Caco-2 (cell line): Measurements from ENCODE around the gene IRF7. TPM values are rescaled to one million over a fixed set of nuclear protein-coding genes. Genes with fewer than 3 reads are reported as not detected.

ENCODE experiments used
- BruUV-seq: library from RNA; stranded (reverse); fragments of 400-500 nt; replicated peaks from 2 replicates; lab custom pipeline; 2021; lab: Mats Ljungman, UMichigan
- CTCF ChIA-PET: fragments of 300-600 bp; sonication (Branson Sonifier 250); formaldehyde crosslinking; loops from one replicate; lab custom pipeline; 2022; ENCODE audit warnings: antibody characterized with exemption; lab: Charles Lee
- POLR2A ChIA-PET: fragments of 300-600 bp; sonication (Branson Sonifier 250); formaldehyde crosslinking; loops from one replicate; lab custom pipeline; 2022; ENCODE audit warnings: antibody characterized with exemption; lab: Charles Lee
- DNase-seq, 2 experiments: peaks; one replicate each; pipeline versions ENCODE4 v3.0.0 to v3.0.0-alpha.2; 2020 to 2022
- H3K27me3 ChIP-seq: replicated peaks from 2 replicates; pipeline ENCODE4 v1.6.0; 2011; ENCODE audit warnings: low read length; ENCODE audit not compliant: control insufficient read depth, insufficient read depth
- H3K36me3 ChIP-seq: 2 replicates; pipeline ENCODE4 v1.5.1; 2011; ENCODE audit warnings: low read length; ENCODE audit not compliant: control insufficient read depth, insufficient read depth
- H3K4me1 ChIP-seq: fragments of 250-450 bp; sonication (Bioruptor Pico); 2 replicates; pipeline ENCODE4 v1.5.1; 2020; ENCODE audit warnings: mild to moderate bottlenecking
- H3K4me3 ChIP-seq: 2 replicates; pipeline ENCODE4 v1.5.1; 2011; ENCODE audit warnings: low read depth, mild to moderate bottlenecking, control low read depth, low read length
- H3K9me3 ChIP-seq: fragments of 250-450 bp; sonication (Bioruptor Pico); 2 replicates; pipeline ENCODE4 v1.5.1; 2020; ENCODE audit warnings: mild to moderate bottlenecking, moderate library complexity
- H3K27ac Mint-ChIP-seq: one replicate; pipeline ENCODE4 v1.8.0; 2022; ENCODE audit warnings: mixed read lengths; ENCODE audit not compliant: unreplicated experiment
- H3K27me3 Mint-ChIP-seq: one replicate; pipeline ENCODE4 v1.8.0; 2022; ENCODE audit warnings: mixed read lengths; ENCODE audit not compliant: insufficient read depth, unreplicated experiment
- H3K36me3 Mint-ChIP-seq: one replicate; pipeline ENCODE4 v1.8.0; 2022; ENCODE audit warnings: mild to moderate bottlenecking, mixed read lengths; ENCODE audit not compliant: insufficient read depth, unreplicated experiment
- H3K4me1 Mint-ChIP-seq: one replicate; pipeline ENCODE4 v1.8.0; 2022; ENCODE audit warnings: low read depth, mixed read lengths; ENCODE audit not compliant: unreplicated experiment
- H3K4me3 Mint-ChIP-seq: one replicate; pipeline ENCODE4 v1.8.0; 2022; ENCODE audit warnings: mild to moderate bottlenecking, moderate library complexity, mixed read lengths; ENCODE audit not compliant: unreplicated experiment
- H3K9me3 Mint-ChIP-seq: one replicate; pipeline ENCODE4 v1.8.0; 2022; ENCODE audit warnings: mixed read lengths; ENCODE audit not compliant: unreplicated experiment
- CTCF ChIP-seq, 2 experiments: fragments of 200-600 bp in 1 of 2; IDR thresholded peaks; 1 replicate in 1 of 2; 2 replicates in 1 of 2; pipeline versions ENCODE4 v1.5.1 to v1.8.0; 2011 to 2022; ENCODE audit warnings: antibody characterized with exemption in 1 of 2, control low read depth in 1 of 2, inconsistent platforms in 1 of 2, low read depth in 1 of 2, low read length in 1 of 2, mild to moderate bottlenecking in 1 of 2, moderate library complexity in 1 of 2; ENCODE audit not compliant: insufficient read depth in 1 of 2, severe bottlenecking in 1 of 2, unreplicated experiment in 1 of 2
- intact Hi-C: fragments of 100-400 bp; cut with micrococcal nuclease; formaldehyde crosslinking; loops from one replicate; pipeline ENCODE4 v1.10.0; 2022; ENCODE audit not compliant: unreplicated experiment
- total RNA-seq: library from RNA; stranded (reverse); gene quantifications from 2 replicates; pipeline ENCODE4 v1.2.3, GENCODE V29; 2022

IRF7 gene
- total RNA-seq, 1 experiment from 2014 or later: 27.2 TPM

GRCh38 chr11:586376-587316 is 29.1 kb downstream of the IRF7 start:
- BruUV-seq: no TSS peak
- no peak for TF ChIP-seq CTCF (IDR thresholded peaks at IDR 0.05; ENCODE audit: insufficient read depth in 1 of 2, low read depth in 1 of 2, low read length in 1 of 2, severe bottlenecking in 1 of 2, unreplicated experiment in 1 of 2)
- Mint-ChIP-seq H3K4me3 (no peak overlapping the region), H3K9me3 (no peaks in the 10 kb centered on the region), H3K4me1 (peaks cover 29% of the 10 kb centered on the region), H3K36me3 (peaks cover 88% of the 10 kb centered on the region), H3K27me3 (no peaks in the 10 kb centered on the region), H3K27ac (peak overlapping the region; percentile 82)
- no peak overlapping the region for H3K4me3 ChIP-seq
- ChIA-PET POLR2A (interaction anchor here (0.6 to 0.7 kb wide), 2 partner anchors 9 to 232 kb away, joined by 4 to 8 read pairs; partner anchors contain the start of gene PNPLA2), CTCF (no interaction called here)
- no peaks in the 10 kb centered on the region for H3K27me3 ChIP-seq
- no peak for DNase-seq
- intact Hi-C loops: no loop called here
- H3K4me1 ChIP-seq: peaks cover 25% of the 10 kb centered on the region
- no peaks in the 10 kb centered on the region for H3K9me3 ChIP-seq
- H3K36me3 ChIP-seq: peaks cover 5% of the 10 kb centered on the region

DNA sequence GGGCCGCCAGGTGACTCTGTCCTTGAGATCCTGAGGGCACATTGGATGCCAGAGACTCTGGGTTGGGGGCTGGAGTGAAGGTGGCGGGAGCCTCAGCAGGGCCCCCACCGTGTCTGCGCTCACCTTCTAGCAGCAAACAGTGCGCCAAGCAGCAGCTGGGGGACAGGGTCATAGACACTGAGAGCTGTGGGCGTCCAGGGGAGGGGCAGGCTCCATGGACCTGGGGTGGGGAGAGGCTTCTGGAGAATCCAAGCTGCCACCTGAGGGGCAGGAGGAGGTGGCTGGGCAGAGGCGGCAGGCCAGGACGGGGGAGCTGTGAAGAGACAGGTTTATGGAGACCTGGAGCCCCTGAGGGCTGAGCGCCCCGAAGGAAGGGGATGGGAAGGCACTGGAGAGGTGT is 31.5 kb downstream of the IRF7 start:
- no peak overlapping the region for H3K4me3 ChIP-seq
- peaks cover 36% of the 10 kb centered on the region for H3K4me1 ChIP-seq
- H3K4me3 Mint-ChIP-seq: no peak overlapping the region
- ChIA-PET POLR2A (no interaction called here), CTCF (no interaction called here)
- H3K36me3 Mint-ChIP-seq: peaks cover 79% of the 10 kb centered on the region
- TF ChIP-seq CTCF (IDR thresholded peaks at IDR 0.05; ENCODE audit: insufficient read depth in 1 of 2, low read depth in 1 of 2, low read length in 1 of 2, severe bottlenecking in 1 of 2, unreplicated experiment in 1 of 2): no peak
- peaks cover 1% of the 10 kb centered on the region for H3K36me3 ChIP-seq
- no peak for DNase-seq
- no peaks in the 10 kb centered on the region for H3K9me3 ChIP-seq
- H3K4me1 Mint-ChIP-seq: peaks cover 26% of the 10 kb centered on the region
- intact Hi-C loops: no loop called here
- BruUV-seq: no TSS peak
- H3K27ac Mint-ChIP-seq: no peak overlapping the region
- no peaks in the 10 kb centered on the region for H3K9me3 Mint-ChIP-seq
- no peaks in the 10 kb centered on the region for H3K27me3 Mint-ChIP-seq
- H3K27me3 ChIP-seq: no peaks in the 10 kb centered on the region

GRCh38 chr11:581752-582151 is 34.0 kb downstream of the IRF7 start:
- H3K4me3 Mint-ChIP-seq: no peak overlapping the region
- no peak overlapping the region for H3K27ac Mint-ChIP-seq
- Histone ChIP-seq H3K9me3 (no peaks in the 10 kb centered on the region), H3K27me3 (no peaks in the 10 kb centered on the region), H3K4me3 (no peak overlapping the region), H3K36me3 (peaks cover 1% of the 10 kb centered on the region; the same call in 1 of the 2 replicates), H3K4me1 (peaks cover 35% of the 10 kb centered on the region)
- peaks cover 8% of the 10 kb centered on the region for H3K4me1 Mint-ChIP-seq
- ChIA-PET CTCF (no interaction called here), POLR2A (no interaction called here)
- DNase-seq: no peak
- H3K27me3 Mint-ChIP-seq: no peaks in the 10 kb centered on the region
- TF ChIP-seq CTCF (IDR thresholded peaks at IDR 0.05; ENCODE audit: insufficient read depth in 1 of 2, low read depth in 1 of 2, low read length in 1 of 2, severe bottlenecking in 1 of 2, unreplicated experiment in 1 of 2): no peak
- no TSS peak for BruUV-seq
- intact Hi-C loops: no loop called here
- no peaks in the 10 kb centered on the region for H3K9me3 Mint-ChIP-seq
- peaks cover 57% of the 10 kb centered on the region for H3K36me3 Mint-ChIP-seq
